Measurements from ENCODE around the gene RAB44. TPM values are rescaled to one million over a fixed set of nuclear protein-coding genes. Genes with fewer than 3 reads are reported as not detected.

RAB44 gene
- total RNA-seq, 1 experiment from 2014 or later, result not detected

GRCh38 chr6:36752886-36753506, 55.4 kb downstream of the RAB44 start:
- Histone ChIP-seq H3K4me3 (ENCODE audit: low read depth in 2 of 2, low read length in 2 of 2) (no peak overlapping the region), H3K4me1 (ENCODE audit: control insufficient read depth, insufficient read depth, low read length) (peaks cover 6% of the 10 kb centered on the region), H3K9me3 (ENCODE audit: control insufficient read depth, insufficient read depth, low read depth, low read length) (no peaks in the 10 kb centered on the region), H3K36me3 (ENCODE audit: control insufficient read depth, insufficient read depth, low read length) (no peaks in the 10 kb centered on the region), H3K27ac (ENCODE audit: low read length) (no peak overlapping the region), H3K27me3 (ENCODE audit: control insufficient read depth, insufficient read depth, low read length) (no peaks in the 10 kb centered on the region)
- TF ChIP-seq TCF7L2 (IDR thresholded peaks at IDR 0.05; ENCODE audit: low read depth, low read length) (no peak), CTCF (IDR thresholded peaks at IDR 0.05) (no peak), REST (IDR thresholded peaks at IDR 0.05; ENCODE audit: insufficient read depth in 1 of 2, low read depth in 2 of 2, low read length in 1 of 2) (no peak), SIN3A (IDR thresholded peaks at IDR 0.05; ENCODE audit: borderline replicate concordance, insufficient read depth, low read depth, low read length) (no peak), POLR2AphosphoS5 (IDR thresholded peaks at IDR 0.05; ENCODE audit: low read depth, low read length) (no peak)
- in situ Hi-C loops (cut with HindIII; ENCODE audit: low pct_unique_long_range_greater_than_20kb, low sequenced_read_pairs), result no loop called here
- ChIA-PET POLR2A (no interaction called here), CTCF (interaction anchor here (0.6 to 1.1 kb wide), 3 partner anchors 23 to 138 kb away, joined by 3 to 4 read pairs (median 3); no protein-coding TSS in a partner anchor)
- no TSS peak for BruUV-seq (replicated peaks)
- DNase-seq (ENCODE audit: low read depth, low spot score) (no peak), ATAC-seq (no peak)
- intact Hi-C loops (cut with micrococcal nuclease; ENCODE audit: unreplicated experiment), result loop anchor here (10.0 kb wide), 1 partner anchor 68 kb away; no protein-coding TSS in a partner anchor

GRCh38 chr6:36753671-36754405, 56.2 kb downstream of the RAB44 start:
- intact Hi-C loops (cut with micrococcal nuclease; ENCODE audit: unreplicated experiment), result loop anchor here (10.0 kb wide), 1 partner anchor 69 kb away; no protein-coding TSS in a partner anchor
- Histone ChIP-seq H3K27ac (ENCODE audit: low read length) (no peak overlapping the region), H3K27me3 (ENCODE audit: control insufficient read depth, insufficient read depth, low read length) (no peaks in the 10 kb centered on the region), H3K4me1 (ENCODE audit: control insufficient read depth, insufficient read depth, low read length) (peaks cover 6% of the 10 kb centered on the region), H3K4me3 (ENCODE audit: low read depth in 2 of 2, low read length in 2 of 2) (no peak overlapping the region), H3K36me3 (ENCODE audit: control insufficient read depth, insufficient read depth, low read length) (no peaks in the 10 kb centered on the region), H3K9me3 (ENCODE audit: control insufficient read depth, insufficient read depth, low read depth, low read length) (no peaks in the 10 kb centered on the region)
- BruUV-seq (replicated peaks), result no TSS peak
- TF ChIP-seq POLR2AphosphoS5 (IDR thresholded peaks at IDR 0.05; ENCODE audit: low read depth, low read length) (no peak), SIN3A (IDR thresholded peaks at IDR 0.05; ENCODE audit: borderline replicate concordance, insufficient read depth, low read depth, low read length) (no peak), CTCF (IDR thresholded peaks at IDR 0.05) (no peak), REST (IDR thresholded peaks at IDR 0.05; ENCODE audit: insufficient read depth in 1 of 2, low read depth in 2 of 2, low read length in 1 of 2) (no peak), TCF7L2 (IDR thresholded peaks at IDR 0.05; ENCODE audit: low read depth, low read length) (no peak)
- ATAC-seq (no peak), DNase-seq (ENCODE audit: low read depth, low spot score) (no peak)
- ChIA-PET CTCF (interaction anchor here (1.1 kb wide), 1 partner anchor 139 kb away, joined by 4 read pairs; no protein-coding TSS in a partner anchor), POLR2A (no interaction called here)
- in situ Hi-C loops (cut with HindIII; ENCODE audit: low pct_unique_long_range_greater_than_20kb, low sequenced_read_pairs), result no loop called here
